ENCODE data around the gene CISD1. TPM values are rescaled to one million over a fixed set of nuclear protein-coding genes. Genes with fewer than 3 reads are reported as not detected.
A peak's percentile ranks its signal among the peaks of the same experiment; 100 is the strongest.

The CISD1 gene
- total and polyA plus RNA-seq, 9 of the 15 experiments (the other 6 are each of a cell fraction or from before 2014, with no cell fraction given) = 35.8 to 342 (median 118) TPM

DNA sequence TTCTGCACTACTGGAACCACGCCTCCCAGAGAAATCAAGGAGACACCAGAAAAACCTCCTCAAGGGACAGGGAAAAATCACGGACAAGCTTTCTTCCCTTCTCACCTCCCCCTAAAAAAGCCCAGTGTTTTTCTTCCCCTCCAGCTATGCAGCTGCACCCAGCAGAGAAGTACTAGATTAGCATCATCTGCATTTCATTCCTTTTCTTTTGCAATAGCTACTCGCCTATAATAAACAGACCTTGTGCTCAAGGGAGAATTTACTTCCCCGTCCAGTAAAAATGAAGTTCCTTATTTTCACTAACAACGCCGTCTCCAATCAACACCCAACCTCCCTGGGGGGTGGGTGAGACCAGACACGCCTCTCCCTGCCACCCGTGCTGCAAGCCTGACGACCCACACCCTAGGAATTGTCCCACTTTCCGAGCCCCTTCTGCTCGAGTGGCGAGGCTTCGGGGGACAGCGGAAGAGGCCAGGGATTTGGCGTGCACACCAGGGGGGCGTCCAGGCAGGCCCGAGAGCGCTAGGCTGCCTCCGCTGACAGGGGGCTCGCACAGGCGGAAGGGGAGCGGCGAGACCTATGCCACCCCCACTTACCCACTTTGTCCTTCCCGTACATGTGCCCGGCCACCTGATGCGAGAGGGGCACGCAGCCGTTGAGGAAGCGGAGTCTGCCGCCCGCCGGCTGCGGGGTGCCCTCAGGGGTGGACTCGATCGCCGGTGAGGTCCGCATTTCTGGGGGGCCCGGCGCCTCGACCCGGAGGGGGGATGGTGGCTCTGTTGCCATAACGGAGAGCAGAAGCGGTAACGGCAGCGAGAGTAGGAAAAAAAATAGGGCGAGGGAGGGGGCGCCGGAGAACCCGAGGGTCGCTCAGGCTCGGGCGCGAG is 1.9 kb upstream of the CISD1 start (continued):
- TF ChIP-seq, protein P1, sequence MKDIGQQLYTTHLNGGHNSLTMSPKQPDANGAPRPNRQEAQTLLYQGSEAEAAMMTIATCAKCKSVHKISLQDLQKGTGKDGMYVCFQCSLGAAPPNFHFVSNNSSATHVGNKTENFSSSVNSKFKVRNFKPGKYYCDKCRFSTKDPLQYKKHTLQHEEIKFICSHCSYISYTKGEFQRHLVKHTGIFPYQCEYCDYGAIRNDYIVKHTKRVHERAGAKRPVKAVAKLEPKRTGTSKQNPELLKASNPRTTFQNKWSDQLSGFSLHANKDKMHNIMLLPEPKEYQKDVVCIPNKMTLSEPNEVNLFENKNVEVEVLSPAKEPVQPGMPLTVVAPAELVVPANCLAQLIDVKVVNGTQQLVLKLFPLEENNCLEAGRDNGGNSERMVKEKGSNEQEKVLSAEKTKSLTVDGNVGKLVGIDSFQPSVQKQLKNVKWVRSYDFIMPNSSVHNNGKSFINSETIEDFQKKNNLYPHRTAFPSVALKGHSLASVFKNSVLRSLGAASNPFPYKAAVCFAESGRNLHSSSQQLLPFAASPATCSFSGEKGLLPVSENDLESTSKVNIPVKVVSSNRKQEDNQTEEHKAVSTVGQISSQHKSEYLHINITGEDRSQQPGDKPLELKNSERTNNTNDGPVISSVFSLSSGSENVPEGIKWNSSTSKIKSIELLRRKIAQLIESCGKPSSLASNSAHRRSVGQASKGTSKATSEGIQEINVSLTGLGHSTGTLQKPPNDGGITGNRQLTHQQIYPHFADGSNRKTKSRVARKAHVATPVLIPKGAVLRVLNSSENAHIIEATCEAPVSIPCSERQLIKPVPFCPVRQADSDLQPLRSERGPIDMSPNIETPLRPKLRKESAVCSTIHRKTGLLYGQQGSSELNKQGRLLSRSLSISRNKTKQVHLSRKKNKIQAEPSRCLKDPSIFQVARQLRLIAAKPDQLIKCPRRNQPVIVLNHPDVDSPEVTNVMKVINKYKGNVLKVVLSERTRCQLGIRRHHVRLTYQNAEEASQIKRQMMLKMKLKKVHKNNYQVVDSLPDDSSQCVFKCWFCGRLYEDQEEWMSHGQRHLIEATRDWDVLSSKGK (CRISPR knock-in tag; IDR thresholded peaks at IDR 0.05) = no peak
- no peak for TF ChIP-seq KHSRP (IDR thresholded peaks at IDR 0.05)
- no peak for TF ChIP-seq TCF7 (IDR thresholded peaks at IDR 0.05; ENCODE audit: borderline replicate concordance)
- no peak for TF ChIP-seq ZC3H11A (IDR thresholded peaks at IDR 0.05; ENCODE audit: low read depth, low read length)
- TF ChIP-seq FOSL1 (tag; conservative IDR thresholded peaks at IDR 0.05) = no peak
- TF ChIP-seq TAF9B (IDR thresholded peaks at IDR 0.05; ENCODE audit: partially characterized antibody) = no peak
- TF ChIP-seq, protein P2, sequence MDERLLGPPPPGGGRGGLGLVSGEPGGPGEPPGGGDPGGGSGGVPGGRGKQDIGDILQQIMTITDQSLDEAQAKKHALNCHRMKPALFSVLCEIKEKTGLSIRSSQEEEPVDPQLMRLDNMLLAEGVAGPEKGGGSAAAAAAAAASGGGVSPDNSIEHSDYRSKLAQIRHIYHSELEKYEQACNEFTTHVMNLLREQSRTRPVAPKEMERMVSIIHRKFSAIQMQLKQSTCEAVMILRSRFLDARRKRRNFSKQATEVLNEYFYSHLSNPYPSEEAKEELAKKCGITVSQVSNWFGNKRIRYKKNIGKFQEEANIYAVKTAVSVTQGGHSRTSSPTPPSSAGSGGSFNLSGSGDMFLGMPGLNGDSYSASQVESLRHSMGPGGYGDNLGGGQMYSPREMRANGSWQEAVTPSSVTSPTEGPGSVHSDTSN (CRISPR knock-in tag; IDR thresholded peaks at IDR 0.05; ENCODE audit: low read depth) = no peak
- TF ChIP-seq, protein P2 (tag; conservative IDR thresholded peaks at IDR 0.05; ENCODE audit: low read depth) = no peak
- no peak for TF ChIP-seq TARDBP (IDR thresholded peaks at IDR 0.05)
- TF ChIP-seq SIX5 (IDR thresholded peaks at IDR 0.05; ENCODE audit: borderline replicate concordance in 1 of 2, insufficient read depth in 1 of 2, low read depth in 1 of 2, low read length in 2 of 2) = no peak
- TF ChIP-seq, protein P3, sequence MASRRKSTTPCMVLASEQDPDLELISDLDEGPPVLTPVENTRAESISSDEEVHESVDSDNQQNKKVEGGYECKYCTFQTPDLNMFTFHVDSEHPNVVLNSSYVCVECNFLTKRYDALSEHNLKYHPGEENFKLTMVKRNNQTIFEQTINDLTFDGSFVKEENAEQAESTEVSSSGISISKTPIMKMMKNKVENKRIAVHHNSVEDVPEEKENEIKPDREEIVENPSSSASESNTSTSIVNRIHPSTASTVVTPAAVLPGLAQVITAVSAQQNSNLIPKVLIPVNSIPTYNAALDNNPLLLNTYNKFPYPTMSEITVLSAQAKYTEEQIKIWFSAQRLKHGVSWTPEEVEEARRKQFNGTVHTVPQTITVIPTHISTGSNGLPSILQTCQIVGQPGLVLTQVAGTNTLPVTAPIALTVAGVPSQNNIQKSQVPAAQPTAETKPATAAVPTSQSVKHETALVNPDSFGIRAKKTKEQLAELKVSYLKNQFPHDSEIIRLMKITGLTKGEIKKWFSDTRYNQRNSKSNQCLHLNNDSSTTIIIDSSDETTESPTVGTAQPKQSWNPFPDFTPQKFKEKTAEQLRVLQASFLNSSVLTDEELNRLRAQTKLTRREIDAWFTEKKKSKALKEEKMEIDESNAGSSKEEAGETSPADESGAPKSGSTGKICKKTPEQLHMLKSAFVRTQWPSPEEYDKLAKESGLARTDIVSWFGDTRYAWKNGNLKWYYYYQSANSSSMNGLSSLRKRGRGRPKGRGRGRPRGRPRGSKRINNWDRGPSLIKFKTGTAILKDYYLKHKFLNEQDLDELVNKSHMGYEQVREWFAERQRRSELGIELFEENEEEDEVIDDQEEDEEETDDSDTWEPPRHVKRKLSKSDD (conservative IDR thresholded peaks at IDR 0.05; ENCODE audit: low read length) = no peak
- TF ChIP-seq PHTF2 (CRISPR knock-in tag; IDR thresholded peaks at IDR 0.05) = no peak
- no peak; a peak in 1 of 4 replicates for TF ChIP-seq TEAD1 (CRISPR knock-in tag; IDR thresholded peaks at IDR 0.05)
- peak; percentile 75 for TF ChIP-seq SAP30 (IDR thresholded peaks at IDR 0.05; ENCODE audit: borderline replicate concordance, insufficient read depth, low read depth, low read length, poor library complexity, severe bottlenecking)
- TF ChIP-seq ZNF143 (CRISPR knock-in tag; IDR thresholded peaks at IDR 0.05) = no peak
- TF ChIP-seq NUFIP1 (IDR thresholded peaks at IDR 0.05; ENCODE audit: partially characterized antibody) = no peak
- TF ChIP-seq SMC3 (conservative IDR thresholded peaks at IDR 0.05; ENCODE audit: insufficient read depth, low read depth, low read length) = no peak
